HG02970 (cell line): ENCODE measurements around the gene GPS1.

Experiments used
- ATAC-seq: cut with Tn5 transposase; IDR thresholded peaks from one replicate; pipeline ENCODE4 v1.9.1; 2021; ENCODE audit warnings: mild to moderate bottlenecking, moderate library complexity, moderate number of reproducible peaks; ENCODE audit not compliant: unreplicated experiment, low FRiP score

The GPS1 gene

DNA sequence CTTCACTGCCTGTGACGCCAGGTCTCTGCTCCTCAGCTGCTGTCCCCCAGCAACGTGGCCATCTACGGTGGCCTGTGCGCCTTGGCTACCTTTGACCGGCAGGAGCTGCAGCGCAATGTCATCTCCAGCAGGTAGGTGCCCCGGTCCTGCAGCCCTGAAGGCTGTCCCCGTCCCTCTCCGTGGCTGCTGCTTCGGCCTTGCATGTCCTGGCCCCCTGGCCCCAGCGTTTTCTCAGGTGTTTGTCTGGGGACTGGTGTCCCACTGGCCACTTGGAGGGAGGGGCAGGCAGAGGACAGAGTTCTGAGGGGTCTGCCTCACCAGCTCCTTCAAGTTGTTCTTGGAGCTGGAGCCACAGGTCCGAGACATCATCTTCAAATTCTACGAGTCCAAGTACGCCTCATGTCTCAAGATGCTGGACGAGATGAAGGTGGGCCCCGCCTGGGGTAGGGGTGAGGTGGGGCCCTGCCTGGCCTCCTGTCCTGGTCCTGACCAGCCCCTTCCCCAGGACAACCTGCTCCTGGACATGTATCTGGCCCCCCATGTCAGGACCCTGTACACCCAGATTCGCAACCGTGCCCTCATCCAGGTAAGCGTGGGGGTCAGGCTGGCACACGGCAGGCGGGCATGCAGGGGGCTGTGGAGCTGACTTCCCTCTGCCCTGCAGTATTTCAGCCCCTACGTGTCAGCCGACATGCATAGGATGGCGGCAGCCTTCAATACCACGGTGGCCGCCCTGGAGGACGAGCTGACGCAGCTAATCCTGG lies 4.4 kb downstream of the GPS1 start:
- no peak for ATAC-seq

DNA sequence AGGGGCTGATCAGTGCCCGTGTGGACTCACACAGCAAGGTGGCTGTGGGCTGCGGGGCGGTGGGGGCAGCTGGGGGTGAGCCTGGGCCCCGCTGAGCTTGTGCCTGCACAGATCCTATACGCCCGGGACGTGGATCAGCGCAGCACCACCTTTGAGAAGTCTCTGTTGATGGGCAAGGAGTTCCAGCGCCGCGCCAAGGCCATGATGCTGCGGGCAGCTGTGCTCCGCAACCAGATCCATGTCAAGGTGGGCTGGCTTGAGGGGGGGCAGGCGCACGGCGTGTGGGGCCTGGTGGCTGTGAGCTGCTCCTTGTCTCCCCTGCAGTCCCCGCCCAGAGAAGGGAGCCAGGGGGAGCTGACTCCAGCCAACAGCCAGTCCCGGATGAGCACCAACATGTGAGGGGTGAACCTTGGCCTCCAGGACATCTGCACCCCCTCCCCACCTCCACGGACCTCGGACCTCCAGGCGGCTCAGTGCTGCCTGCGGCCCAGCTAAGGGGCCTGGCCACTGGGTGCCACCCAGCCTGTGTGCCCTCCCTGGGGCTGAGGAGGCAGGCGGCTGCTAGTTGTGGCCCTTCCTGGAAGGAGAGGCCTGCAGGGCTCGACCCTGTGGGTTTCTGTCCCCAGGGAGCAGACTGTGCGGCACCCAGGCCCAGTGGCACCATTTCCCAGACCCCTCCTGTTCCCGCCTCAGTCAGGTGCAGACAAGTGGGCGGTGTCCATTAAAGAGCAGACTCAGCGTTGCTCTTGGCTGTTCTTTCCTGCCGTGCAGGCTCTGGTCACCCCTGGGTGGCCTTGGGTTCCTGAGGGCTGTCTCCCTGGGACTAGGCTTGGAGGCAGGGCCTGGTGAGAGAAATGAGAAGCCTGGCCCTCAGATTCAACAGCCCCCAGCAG lies 5.3 kb downstream of the GPS1 start:
- ATAC-seq: no peak

GRCh38 chr17:82058230-82058854 lies 6.6 kb downstream of the GPS1 start:
- ATAC-seq: no peak

- ATAC-seq: no peak
Observed at GRCh38 chr17:82058855-82059249, 7.2 kb downstream of the GPS1 start.

- no peak for ATAC-seq
Observed at GRCh38 chr17:82059272-82060000, 7.7 kb downstream of the GPS1 start.

DNA sequence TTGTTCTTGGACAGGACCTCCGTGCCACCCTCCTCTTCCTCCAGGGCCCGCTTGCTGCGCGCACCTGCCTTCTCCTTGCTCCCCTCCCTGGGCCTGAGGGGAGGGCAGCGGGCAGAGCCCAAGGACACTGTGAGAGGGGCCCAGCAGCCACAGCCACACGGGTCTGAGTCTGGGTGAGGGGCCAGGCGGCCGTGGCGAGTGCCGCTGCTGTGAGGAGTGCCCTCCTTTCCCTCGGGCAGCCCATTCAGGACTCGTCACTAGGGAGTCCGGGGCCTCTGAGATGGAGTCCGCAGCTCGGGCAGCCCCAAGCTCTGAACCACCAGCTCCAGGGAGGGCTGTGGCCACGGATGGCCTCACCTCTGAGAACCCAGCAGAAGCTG lies 8.3 kb downstream of the GPS1 start:
- ATAC-seq: no peak

DNA sequence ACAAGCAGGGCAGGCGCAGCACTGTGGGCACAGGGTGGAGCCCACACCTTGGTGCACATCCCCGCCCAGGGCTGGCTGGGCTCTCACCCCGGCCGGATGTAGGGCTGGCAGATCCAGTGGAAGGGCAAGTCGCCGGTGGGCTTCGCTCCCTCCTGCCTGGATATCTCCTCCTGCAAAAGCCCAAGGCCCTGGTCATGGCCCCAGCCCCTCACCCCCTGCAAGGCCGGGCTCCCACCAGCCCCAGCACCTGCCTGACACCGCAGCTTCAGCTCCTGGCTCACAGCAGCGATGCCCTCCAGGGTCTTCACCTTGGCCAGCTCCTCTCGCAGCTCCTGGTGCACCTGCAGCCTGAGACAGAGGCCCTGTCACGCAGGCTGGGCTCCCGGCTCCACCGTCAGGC lies 8.9 kb downstream of the GPS1 start:
- ATAC-seq: no peak

DNA sequence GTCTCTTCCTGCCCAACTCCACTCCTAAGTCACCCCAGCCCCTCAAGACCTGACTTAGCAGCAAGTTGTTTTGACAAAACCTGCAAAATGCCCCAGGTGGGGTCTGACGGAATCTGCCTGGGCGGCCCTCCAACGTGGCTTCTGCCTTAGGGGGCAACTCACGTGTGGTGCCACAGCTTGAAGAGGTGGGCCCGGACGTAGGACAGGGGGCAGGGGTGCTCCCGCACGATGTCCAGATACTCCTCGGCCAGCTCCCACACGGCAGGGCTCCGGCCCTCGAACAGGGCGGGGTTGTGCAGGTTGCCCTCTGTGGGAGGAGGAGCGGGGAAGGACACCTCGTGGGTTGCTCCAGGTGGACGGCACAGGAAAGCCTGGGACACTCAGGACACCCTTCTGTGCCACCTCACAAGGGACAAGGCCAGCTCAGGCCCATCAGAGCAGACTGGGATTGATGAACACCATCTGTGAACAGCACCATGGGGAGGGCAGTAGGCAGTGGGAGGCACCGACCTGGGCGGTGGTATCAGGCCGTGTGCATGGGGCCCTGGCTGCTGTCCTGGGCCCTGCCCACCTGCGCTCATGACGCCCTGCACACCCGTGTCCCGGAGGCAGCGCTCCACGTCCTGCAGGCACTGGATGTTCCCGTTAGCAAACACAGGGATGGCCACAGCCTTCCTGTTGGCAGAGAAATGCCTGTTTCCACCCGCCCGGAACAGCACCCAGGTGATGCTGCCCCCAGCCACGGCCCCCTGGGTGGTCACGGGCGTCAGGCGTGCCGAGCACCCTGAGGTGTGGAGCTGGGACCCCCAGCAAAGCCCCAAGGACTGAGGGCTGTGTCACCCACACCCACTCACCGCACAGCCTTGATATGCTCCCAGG lies 9.6 kb downstream of the GPS1 start:
- no peak for ATAC-seq

GRCh38 chr17:82062076-82062983 lies 10.6 kb downstream of the GPS1 start:
- no peak for ATAC-seq

DNA sequence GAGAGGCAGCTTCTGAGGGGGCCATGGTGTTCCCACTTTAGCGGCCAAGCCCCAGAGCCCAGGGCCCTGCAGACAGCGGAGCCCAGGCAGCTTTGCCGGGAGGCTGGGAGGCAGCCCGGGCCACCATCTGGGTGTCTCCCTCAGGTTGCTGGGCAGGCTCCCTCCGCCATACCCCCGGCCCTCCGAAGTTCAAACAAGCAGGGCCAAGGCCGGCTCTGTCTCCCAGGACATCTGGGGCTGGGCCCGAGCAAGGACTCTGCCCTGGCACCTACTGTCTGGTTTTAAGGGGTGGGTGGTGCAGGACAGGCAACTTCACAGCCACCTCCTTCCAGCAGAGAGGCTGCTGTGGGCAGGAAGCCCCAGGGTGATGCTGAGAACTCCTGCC lies 11.3 kb downstream of the GPS1 start:
- ATAC-seq: no peak

GRCh38 chr17:82063424-82064415 lies 12.0 kb downstream of the GPS1 start:
- ATAC-seq: no peak

DNA sequence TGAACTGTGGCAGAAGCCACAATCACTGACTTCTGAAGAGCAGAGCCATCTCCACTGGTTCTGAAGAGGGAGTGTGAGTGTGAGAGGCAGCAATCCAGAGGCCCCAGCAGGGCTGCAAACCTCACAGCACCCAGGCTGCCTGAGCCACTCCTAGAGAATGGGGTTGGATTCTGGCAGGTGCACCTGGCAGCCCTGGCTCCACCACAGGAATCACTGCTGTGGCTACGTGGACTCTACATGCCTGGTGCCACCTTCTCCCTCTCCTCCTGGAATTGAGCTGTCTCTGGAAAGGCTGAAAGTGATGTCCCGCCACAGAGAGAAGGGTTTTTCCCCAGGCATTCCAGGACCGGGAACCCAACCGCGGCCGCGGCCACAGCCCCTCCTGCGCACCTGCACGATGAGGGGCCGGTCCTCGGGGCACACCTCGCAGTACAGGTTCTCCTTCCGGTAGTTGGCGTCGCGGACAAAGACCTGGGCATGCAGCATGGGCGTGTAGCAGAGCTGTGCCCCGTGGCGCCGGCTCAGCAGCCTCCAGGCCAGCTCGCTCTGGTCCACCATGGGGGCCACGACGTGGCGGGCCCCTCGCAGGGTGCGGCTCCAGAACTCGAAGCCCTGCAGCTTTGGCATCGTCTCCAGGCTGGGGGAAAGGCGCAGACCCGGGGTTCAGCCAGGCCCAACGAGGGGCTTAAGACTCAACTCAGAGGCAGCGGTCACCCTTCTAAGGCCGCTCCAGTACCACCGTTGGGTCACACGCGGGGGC lies 12.9 kb downstream of the GPS1 start:
- no peak for ATAC-seq

- ATAC-seq: peak; percentile 24
Observed at GRCh38 chr17:82065193-82065637, 13.5 kb downstream of the GPS1 start.

DNA sequence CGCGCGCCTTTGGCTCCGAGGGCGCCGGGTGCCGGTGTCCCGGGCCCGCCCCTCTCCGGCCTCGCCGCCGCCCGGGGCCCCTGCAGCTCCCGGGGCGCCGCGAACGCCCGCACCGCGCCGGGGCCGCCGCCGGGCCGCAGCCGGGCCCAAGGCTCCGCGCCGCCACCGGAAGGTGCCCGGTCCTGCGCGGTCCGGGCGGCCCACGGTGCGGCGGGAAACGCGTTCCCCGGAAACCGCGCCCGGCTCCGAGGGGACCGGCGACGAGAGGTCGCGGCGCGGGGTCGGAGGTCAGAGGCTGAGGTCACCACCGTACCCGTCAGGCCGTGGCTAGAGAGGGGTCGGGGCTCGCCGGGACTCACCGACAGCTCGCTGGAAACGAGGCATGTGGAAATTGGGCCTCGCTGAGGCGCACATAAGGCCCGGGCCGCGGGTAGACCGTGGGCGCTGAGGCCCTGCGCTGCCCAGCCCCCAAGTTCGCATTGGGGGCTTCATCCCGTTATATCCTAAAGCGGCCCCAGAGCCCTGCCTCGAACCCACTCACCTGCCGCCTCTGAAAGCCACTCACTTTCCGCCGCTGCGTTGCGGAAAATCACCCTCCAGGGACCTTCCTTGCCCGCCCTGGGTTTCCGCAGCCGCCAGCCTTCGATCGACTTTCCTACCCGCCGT lies 14.1 kb downstream of the GPS1 start, which contains the start of gene DUS1L:
TSS of gene DUS1L (minus strand) at position 167 of the 666 bp plus-strand sequence. CDS start 745 bp downstream, outside the sequence.
- peak; percentile 59 for ATAC-seq

DNA sequence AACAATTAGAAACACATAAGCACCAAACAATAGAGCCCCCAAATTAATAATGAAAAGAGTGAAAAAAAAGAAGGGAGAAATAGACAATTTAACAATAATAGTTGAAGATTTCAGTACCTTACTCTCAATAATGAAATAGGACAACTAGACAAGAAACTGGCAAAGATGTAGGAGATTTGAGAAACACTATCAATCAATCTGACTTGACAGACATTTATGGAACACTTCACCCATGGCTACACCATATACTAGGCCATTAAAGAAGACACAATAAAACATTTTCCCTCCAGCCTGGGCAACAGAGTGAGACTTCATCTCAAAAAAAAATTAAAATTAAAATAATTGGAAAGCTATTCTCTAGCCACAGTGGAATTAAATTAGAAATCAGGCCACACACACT lies 18.9 kb downstream of the GPS1 start:
- no peak for ATAC-seq

DNA sequence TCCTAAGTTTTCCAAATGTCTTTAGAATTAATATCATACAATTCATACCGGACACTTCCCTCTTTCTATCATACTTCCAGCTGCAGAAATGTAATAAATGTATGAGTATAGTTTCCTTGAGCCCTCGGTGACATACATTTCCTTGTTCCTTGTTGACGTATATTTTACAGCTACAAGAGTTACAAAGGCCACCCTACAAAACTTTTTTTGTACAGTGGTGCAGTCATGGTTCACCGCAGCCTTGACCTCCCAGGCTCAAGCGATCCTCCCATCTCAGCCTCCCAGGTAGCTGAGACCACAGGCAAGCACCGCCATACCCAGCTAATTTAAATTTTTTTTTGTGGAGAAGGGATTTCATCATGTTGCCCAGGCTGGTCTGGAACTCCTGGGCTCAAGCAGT lies 21.1 kb downstream of the GPS1 start:
- ATAC-seq: no peak
